Activated CD4-positive, CD25-positive, alpha-beta regulatory T cell treated with anti-CD3 and anti-CD28 coated beads, Interleukin-2, amount 50 U/mL, for 24 hours (primary cell): ENCODE data around the gene TMEM132D.

Experiments
- ATAC-seq, 2 donors: fragments of 150-1000 bp; cut with Tn5 transposase; one replicate each; pipeline ENCODE4 v1.10.0; 2021; ENCODE audit warnings: mild to moderate bottlenecking in 1 of 2, moderate library complexity in 1 of 2

Gene TMEM132D

DNA sequence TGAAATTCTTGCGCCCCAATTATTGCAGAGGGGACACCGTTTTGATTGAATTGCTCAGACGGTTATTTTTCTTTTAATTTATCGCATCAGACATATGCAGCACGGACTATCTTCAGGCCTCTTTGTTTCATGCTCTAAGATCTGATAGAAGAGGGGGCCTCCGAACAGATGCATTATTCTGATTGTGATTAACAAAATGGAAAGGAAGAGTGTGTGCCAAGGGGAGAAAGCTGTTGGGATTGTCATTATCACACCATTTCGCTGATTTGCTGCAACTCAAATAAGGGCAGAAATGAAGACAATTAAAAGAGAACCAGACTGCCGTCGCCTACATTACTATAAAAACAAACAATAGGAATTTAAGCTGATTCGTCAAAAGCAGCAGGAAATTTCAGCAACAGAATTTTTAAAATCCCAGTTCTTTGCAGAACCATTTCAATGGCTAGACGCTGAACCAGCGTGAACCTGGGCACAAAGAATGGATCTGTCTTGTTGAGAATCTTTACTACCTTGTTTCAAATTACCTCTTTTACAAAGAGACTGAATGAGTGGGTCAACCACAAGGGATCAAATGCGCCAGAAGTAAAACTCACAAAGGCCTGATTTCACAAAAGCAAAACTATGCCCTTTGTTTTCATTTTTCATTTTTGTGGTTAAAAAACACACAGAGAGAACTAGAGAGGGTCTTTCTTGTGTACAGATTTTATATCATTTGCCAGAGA, 30.6 kb downstream of the TMEM132D start:
- ATAC-seq, result no peak

DNA sequence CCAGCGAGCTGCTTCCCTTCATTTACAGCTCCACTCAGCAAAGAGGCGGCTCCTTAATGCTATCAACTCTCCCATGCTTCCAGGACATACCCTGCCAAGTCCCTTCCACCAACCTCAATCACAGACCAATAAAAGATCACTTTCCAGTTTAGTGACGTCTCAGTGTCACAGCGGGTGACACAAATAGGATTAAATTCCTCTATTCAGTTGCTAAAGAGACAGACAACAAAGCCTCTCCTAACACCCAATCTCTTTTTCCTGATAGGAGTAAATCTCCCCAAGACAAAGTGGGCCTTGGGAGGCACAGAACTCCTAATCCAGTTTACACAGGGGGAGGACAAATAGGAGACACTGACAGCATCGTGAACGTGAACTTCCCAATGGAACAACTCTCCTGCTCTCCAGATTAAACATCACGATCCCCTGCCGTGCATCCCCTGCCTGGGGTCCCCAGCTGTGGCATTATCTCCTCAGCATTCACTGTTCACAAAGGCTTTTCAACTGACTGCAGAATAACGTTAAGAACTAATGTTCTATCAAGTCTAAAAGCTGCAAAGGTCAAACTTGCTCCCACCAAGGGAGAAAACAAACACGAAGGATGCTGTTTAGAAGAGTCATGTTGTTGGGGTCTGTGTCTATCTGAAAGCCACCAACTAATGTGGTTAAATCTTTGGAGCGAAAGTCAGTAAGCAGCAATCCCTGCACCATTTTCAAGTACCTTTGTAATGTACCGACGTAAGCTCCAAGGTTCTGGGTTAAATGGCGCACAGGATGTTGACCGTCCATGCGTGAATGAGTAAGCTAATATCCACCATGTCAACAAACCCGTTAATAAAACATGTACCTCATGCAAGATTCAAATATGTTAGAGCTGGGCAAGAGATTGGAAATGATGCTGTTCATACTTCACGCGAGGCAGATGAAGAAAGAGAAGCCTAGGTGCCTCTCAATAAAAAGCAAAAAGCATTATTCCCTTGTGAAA, 31.5 kb downstream of the TMEM132D start:
- ATAC-seq, result no peak

DNA sequence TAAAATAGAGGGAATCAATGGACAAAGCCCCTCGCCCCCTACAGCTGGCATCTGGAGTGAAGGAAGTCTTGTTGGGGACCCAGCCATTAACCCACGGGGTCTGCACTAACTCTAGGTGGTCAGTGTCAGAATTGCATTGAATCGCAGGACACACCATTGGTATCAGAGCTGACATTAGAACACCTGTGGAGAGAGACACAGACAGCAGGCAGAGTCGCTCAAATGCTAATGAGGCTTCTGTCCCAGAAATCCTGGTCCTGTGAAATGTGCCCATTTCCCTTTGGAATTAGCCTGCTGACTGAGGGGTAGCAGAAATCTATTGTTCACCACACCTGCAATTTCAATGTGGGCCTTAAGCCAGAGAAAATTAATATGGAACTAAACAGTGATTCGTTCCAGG, 33.0 kb downstream of the TMEM132D start:
- no peak for ATAC-seq

DNA sequence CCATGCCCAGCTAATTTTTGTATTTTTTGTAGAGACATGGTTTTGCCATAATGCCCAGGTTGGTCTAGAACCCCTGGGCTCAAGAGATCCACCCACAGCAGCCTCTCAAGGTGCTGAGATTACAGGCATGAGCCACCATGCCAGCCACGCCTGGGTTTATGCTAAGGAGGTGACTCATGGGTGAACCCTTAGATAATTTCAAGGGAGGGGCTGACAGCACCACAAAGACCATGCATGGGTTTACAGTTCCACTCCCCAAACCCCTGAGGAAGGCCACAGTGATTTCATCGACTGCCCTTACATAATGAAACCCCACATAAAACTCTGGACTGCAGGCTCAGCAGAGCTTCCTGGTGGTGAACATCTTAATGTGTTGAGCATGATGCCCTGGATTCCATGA, 33.7 kb downstream of the TMEM132D start:
- ATAC-seq, result no peak

DNA sequence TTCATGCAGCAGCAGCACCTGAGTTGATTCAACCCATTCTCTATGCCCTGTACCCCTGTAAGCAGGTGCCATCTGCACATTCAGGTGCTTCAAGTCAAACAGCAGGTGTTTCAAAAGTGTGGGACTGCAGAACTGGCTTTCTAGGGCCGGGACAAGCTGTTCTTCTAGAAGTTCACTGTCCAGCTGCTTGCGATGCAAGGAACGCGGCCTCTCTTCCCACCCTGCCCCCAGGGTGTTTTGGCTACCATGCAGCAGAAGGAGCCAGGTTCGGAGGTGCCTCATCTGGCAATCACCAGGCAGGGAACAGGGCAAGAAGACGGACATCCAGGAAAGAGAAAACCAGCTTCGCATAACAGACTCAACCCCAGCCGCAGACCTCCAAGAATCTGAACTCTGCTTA, 35.2 kb downstream of the TMEM132D start:
- no peak for ATAC-seq

DNA sequence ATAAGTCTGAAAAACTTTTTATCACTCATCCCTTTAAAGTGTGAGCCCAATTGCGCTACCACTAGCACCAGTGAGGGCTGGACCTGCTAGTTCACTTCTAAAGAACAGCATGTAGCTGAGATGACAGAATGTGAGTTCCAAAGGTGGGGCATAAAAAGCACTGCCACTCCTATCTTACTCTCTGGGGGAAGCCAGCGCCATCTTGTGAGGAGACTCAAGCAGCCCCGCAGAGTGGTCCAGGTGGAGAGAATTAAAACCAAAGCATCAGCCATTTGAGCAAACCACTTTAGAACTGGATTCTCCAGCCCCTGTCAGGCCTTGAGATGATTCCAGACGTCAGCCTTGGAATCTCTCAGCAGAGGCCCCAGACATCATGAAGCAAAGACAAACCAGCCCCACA, 39.9 kb downstream of the TMEM132D start:
- no peak for ATAC-seq

DNA sequence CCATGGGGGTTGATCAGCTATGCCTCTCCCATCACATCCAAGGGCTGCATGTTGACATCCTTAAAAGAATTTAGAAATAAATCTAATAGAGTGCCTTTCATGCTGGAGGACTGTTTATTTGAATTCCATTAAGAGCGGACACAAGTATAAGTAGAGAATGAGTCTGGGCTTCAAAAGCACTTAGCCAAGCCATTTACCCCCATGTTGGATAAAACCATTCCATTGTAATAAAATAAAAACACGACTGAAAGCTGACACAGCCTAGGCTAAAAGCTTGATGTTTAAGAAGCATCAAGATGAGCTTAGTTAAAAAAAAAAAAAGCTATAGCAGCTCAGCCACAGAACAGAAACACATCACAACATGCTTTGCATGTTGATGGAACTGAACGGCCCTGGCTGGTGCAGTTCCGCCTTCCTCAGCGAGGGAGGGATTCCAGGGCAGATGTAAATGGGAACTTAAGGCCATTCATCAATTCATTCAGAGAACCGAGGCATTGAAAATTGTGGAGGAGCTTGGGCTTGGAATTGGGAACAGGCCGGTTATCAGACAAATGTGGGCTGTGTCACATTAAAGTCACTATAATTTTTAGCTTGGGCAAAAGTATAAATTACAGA, 41.2 kb downstream of the TMEM132D start:
- ATAC-seq, result no peak

DNA sequence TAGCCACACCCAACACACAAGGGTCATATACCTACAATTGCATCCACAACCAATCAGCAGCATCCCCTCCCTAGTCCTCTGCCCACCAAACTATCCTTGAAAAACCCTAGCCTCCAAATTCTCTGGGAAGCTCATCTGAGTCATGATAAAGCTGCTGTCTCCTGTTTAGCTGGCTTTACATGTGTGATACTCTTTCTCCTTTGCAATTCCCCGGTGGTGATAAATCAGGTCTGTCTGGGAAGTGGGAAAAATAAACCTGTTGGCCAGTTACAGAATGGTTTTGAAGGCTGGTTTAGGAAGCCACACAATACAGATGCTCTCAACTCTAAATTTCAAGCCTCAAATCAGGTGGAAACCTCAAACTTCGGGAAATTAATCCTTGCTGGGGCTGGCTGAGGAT, 41.9 kb downstream of the TMEM132D start:
- ATAC-seq, result no peak

DNA sequence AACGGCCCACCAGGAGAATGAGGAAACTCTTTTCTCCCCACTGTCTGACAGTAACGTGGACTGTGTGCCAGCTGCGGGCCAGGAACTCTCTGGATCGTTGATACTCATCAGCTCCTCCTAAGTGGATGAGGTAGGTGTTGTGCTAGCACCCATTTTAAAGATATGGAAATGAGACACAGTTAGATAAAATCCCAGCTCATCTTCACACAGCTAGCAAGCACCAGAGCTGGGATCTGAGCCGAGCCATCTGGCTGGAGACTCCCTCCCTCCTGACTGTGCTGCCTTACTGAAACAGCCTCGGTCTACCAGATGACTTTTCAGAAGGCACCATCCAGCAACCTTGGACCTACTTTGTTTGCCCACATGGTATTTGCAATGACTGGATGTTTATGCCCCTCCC, 49.2 kb downstream of the TMEM132D start:
- no peak for ATAC-seq

DNA sequence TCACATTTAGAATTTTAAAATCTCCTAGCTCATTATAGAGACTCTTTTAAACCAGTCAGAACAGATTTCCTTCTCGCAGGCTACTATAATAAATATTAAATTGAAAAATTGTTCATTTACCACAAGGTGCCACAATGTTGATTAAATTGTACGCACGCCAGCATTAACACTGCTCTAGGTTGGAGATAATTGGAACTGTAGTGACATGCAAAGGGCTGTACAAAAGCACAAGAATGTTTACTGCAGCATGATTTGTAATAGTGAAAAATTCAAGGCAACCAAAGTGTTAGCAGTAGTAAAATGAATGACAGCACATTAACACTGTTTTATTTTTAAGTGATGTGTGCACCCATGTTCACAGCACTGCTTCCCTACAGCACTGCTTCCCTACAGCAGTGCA, 52.5 kb downstream of the TMEM132D start:
- ATAC-seq, result no peak

DNA sequence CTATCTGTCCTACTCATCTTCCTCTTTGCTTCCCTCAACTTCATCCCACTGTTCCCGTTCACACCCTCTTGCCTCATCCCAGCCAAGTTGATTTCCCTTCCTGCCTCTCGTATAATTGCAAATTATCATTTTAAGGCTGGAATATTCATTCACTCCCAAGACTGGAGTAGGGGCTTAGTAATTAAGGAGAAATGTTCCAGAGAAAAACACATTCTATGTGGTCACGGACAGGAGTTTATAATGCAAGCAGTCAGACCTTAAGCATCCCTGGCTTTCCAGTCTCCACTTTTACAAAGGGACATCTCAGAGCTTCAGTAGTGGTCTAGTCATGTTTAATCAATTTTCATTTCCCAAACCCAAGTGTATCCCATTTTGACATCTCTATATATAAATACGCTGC, 54.9 kb downstream of the TMEM132D start:
- no peak for ATAC-seq

DNA sequence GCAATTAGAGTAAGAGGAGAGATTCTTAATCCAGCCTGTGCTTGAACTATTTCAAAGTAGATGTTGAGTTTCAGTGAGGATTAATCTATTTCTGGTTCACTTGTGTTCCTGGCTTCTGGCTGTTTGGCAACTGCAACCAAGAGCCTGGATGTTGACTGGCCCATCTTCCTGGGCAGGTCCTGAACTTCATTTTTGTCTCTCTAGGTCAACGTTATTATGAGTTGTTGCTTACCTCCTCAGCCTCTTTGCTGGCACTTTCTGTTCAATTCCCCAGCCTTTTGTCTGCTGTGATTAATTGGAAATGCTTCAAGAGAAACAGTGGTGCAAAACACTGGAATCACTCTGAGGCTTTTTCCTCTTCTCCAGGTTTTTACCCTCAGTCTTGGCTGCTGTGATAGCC, 56.8 kb downstream of the TMEM132D start:
- ATAC-seq, result no peak

DNA sequence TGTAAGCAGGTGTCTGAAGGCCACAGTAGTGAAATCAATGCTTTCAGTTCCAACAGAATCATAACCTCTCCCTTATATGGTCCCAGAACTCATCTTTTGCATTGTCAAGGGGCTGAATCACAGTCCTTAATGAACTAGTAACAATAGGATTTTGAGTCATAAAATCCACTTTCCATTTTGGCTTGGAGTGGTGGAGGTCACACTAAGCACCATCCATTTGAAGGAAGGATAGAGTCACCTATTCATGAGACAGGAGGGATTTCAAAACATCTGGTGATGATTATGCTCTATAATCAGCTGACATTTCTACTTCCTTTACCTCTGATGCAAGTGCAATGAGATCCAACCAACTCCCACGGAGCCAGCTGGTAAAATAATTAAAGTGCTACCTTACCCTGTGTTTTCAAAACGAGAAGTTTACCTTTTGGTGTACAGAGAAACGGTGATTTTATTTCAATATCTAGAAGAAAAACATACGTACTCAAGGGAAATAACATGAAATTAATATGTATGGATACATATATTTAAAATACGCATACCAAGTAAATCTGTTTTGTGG, 59.1 kb downstream of the TMEM132D start:
- ATAC-seq, result no peak

DNA sequence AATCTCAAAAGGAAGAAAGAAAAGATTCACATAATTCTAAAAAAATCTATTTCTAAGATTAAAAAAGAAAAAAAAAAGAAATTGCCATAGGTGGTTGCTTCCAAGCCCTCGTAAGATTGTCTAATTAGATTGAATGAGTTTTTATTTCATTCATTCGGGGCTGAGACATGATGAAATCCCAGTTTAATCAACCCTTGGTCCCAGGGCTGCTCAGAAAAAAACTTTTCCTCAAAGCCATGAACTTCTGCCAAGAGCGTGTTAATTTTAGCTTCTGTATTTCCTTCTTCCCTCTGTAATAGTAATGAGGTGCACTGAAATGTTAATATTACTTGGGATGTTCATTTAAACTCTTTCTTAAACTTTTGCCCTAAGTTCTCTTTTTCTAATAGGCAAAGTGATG, 62.6 kb downstream of the TMEM132D start:
- ATAC-seq, result no peak

DNA sequence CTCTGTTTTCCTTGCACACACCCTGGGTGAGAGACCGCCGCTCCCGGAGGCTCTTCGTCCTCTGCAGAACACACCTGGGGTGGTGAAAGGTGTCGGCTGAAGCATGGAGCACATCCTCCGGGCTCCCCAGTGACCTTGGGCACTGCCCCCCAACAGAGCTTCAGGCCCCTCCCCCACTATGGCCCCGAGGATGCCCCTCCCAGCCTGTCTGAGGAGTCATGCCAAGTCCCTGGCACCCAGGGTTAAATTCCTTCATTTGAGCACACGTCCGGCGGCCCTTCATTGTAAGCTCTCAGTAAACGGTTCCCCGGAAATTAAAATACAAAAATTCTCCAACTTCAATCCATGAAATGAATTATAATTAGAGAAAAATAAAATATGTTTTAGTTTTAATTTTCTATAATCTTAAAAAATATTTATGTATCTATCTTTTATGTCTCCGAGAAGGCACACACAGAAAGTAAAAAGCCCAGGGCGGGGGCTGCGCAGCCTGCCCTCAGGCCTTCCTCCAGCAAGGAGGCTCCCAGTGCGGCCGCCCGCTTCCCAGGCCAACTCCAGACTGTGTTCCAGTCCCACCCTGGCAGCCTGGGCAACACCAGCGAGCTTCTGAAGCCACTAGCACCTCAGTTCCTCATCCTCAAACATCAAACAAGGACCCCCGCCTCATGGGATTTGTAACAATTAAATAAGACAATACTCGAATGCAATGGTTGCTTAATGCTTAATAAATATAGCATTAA, 63.5 kb downstream of the TMEM132D start:
- no peak for ATAC-seq

DNA sequence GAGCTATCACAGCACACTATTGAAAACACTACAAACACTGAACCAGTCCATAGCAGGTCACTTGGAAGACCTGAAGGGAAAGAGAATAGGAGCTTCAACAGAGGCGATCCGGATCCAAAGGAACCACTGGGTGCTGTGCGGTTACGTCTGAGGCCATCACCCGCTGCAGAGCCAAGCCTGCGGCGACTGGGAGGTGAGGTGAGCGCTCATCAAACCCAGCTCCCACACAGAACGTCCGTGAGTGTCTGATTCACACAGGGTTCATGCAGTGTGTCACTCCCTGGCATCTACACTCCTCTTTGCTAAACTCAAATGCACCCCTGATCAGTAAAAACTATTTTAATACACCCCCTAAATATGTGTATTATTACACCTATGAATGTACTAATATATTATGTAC, 64.1 kb downstream of the TMEM132D start:
- ATAC-seq, result no peak

DNA sequence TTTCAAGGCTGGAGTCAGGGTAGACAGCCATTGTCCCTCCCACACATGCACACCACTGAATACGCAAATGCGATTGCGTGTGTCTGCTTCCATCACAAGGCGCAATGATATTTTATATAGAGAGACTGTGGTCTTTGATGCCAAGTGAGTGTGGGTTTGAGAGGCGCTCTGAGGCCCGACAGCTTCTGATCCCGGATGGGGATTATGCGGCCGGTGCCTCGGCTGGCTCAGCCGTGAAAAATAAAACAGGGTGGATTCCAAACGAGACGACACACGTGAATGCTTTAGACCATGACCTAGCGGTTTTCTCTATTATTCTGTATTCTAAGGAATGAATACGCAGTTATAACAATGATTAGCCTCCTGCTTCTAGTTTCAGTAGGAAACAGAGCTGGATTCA, 72.5 kb downstream of the TMEM132D start:
- no peak for ATAC-seq

DNA sequence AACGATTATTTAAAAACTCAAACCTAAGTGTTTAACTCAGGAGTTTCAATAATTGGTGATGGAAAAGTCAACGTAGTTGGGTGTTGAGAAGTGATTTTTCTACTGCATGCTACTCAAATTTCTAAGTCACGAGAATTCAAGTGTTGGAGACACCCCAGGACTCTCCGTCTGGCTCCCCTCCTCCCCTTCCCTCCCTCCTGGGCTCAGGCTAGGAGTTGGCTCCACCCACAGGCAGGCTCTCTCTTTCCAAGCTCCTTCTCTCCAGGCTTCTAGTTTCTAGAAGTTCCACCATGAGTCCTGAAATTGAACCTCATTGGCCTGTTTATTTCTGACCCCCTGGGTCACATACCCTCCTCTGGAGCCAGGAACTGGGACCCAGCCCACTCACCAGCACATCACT, 73.0 kb downstream of the TMEM132D start:
- ATAC-seq, result no peak

DNA sequence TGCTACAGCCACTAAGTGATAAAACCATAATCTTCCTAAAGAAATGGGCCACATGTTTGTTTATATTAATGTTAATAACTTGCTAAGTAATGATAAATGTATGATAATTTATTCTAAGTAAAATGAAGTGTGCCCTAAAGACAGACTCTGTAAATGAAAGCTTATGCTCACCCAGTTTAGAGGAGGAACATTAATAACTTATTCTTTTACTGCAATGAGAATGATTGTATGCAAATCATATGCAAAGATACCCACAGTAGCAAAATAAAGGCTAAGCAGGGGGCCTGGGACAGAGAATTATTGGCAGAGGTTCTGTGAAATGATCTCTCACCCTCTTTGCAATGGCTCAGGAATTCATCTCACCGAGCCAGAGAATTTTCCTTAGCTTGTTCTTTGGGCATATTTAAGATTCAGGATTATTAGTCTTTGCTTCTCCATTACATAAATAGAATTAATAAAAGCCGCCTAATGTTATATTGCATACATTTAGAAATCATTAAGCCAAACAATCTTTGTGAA, 75.9 kb downstream of the TMEM132D start:
- no peak for ATAC-seq

DNA sequence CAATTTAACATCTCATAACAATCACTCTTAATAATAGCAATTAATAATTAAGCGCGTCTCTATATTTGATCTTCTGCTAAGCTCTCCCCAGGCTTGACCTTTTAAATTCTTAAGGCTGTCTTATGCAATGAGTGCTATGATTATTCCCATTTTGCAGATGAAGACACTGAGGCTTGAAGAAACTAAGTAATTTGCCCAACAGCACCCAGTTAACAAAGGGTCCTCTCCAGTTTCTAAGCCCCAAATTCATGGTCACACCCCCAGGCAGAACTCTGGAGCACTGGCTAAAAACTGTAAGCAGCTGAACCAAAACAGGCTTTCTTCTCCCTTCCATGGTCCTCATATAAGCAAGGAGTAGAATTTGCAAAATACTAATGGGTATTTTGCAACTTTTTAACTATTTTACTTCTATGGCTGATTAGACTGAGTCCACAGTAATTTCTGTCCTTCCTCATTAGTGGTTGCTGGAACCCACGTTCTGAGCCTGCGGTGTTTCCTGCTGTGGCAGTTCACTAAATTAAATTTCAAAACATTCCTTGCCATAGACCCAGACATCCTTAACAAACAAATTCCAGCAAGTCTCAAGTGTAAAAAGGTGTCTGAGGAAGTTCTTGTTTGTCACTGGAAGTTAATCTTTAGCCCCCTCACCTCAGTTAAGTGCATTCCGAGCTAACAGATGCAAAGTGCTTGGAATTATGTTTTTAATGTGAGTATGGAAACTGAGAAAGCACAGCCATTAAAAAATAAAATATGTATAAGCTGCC, 76.5 kb downstream of the TMEM132D start:
- no peak for ATAC-seq

DNA sequence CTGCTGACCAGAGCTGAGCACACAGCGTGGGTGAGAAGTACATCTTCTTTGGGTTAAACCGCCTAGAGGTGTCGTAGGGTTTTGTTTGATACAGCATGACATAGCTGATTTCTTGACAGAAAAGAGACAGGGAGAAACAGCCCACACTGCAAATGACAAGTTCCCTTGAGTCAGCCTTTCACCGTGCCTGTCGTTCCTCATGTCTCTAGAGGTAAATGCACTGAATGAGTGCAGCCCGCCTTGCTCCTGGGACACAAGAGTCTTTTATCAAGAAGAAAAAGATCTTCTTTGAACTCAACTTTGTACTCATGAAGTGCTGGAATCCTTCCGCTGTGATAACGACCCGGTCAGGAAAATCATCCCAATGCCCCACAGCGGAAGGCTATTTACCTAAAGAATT, 77.6 kb downstream of the TMEM132D start:
- no peak for ATAC-seq

DNA sequence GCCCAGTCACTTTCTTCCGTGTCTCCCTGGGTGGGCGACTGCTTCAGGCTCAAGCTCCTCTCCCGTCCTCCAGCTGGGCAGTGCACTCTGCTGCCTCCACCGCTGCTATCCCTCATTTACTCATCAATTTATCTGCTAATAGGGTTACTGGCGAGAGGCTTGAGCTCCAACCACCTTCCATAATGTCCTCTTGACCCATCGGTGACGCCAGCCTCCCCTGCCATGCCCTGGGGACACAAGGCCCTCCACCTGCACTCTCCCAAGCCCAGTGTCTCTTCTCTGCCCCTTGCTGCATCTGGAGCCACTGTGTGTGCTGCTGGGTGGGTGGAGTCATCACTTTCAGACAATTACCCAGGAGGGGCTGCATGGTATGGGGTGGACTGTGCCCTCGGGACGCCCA, 78.5 kb downstream of the TMEM132D start:
- ATAC-seq, result no peak
